Measurements from ENCODE around the gene ANAPC2.

Gene ANAPC2

DNA sequence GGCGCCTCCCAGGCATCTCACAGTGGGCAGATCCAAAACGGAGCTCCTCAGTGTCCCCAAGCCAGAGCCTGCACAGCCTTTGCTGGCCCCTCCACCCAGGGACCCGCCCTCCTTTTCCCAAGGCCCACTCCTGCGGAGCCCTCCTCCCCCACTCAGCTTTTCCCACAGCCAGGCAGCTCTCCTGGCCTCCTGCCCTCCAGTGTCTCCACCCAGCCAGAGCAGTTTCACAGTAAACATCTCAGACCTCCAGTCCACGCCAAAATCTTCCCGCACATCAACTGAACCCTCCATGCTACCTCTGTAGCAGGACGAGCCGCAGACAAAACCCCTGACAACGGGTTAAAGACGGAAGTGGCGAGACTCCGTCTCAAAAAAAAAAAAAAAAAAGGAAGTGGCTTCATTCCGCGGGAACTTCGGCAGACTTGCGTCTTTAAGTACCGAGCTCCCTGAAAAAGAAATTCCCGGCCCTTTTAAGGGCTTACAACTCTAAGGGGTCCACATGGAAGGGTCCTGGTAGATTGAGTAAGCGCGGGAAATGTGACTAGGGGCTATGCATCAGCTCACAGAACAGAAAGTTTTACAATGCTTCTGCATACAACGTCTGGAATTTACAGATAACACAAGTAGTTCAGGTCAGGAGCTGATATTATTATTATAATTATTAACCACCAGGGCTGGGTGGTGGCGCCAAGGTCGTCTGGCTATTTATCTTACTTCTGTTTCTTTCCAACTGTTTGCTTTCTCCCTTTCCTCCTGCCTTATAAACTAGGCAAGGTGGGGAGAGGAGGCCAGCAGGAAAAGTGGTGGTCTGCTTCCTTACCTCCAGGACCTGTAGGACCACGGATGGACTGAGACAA, 60.8 kb downstream of the ANAPC2 start:
- DNase-seq (ENCODE audit: low read depth), result no peak

DNA sequence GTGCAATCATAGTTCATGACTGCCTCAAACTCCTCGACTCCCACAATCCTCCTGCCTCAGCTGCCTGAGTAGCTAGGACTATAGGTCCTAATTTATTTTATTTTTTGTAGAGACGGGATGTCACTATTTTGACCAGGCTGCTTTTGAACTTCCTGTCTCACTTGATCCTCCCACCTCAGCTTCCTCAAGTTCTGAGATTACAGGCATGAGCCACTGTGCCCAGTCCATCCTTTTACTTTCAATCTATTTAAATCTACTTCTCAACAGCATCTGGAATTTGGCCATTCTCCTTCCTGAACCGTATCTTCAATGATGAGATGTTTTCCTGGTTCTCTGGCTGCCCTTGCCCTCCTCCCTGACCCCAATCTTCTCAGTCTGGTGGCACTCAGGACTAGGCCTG, 61.6 kb downstream of the ANAPC2 start:
- no peak for DNase-seq (ENCODE audit: low read depth)
